Stimulated activated naive CD8-positive, alpha-beta T cell treated with anti-CD3 and anti-CD28 coated beads, Interleukin-15, Interleukin-2, amounts not matched to agents 100 ng/mL and 50 ng/mL, for 24 hours (primary cell): ENCODE results near the gene ECSIT.
A peak's percentile ranks its signal among the peaks of the same experiment; 100 is the strongest.

Source experiments
- H3K27ac Mint-ChIP-seq: one replicate; pipeline ENCODE4 v1.8.0; 2021; ENCODE audit warnings: mild to moderate bottlenecking, mixed read lengths
- H3K27me3 Mint-ChIP-seq: one replicate; pipeline ENCODE4 v1.8.0; 2021; ENCODE audit warnings: mixed read lengths
- H3K36me3 Mint-ChIP-seq: one replicate; pipeline ENCODE4 v1.8.0; 2021; ENCODE audit warnings: low read depth, mixed read lengths
- H3K4me1 Mint-ChIP-seq: one replicate; pipeline ENCODE4 v1.8.0; 2021; ENCODE audit warnings: low read depth, mixed read lengths
- H3K4me3 Mint-ChIP-seq: one replicate; pipeline ENCODE4 v1.8.0; 2021; ENCODE audit warnings: mild to moderate bottlenecking, mixed read lengths
- H3K9me3 Mint-ChIP-seq: one replicate; pipeline ENCODE4 v1.8.0; 2021; ENCODE audit warnings: mixed read lengths

The ECSIT gene

GRCh38 chr19:11556634-11557420 is 27.9 kb upstream of the ECSIT start:
- H3K4me3 Mint-ChIP-seq = peak overlapping the region; percentile 92
- peaks cover 28% of the 10 kb centered on the region for H3K36me3 Mint-ChIP-seq
- H3K9me3 Mint-ChIP-seq = no peaks in the 10 kb centered on the region
- H3K27me3 Mint-ChIP-seq = no peaks in the 10 kb centered on the region
- H3K27ac Mint-ChIP-seq = peak overlapping the region; percentile 22
- H3K4me1 Mint-ChIP-seq = peaks cover 46% of the 10 kb centered on the region

GRCh38 chr19:11555246-11555645 is 26.3 kb upstream of the ECSIT start:
- Mint-ChIP-seq H3K4me1 (peaks cover 37% of the 10 kb centered on the region), H3K36me3 (peaks cover 28% of the 10 kb centered on the region), H3K9me3 (no peaks in the 10 kb centered on the region), H3K27me3 (no peaks in the 10 kb centered on the region), H3K4me3 (no peak overlapping the region), H3K27ac (peak overlapping the region; percentile 24)

- H3K27ac Mint-ChIP-seq = peak overlapping the region; percentile 32
- no peaks in the 10 kb centered on the region for H3K27me3 Mint-ChIP-seq
- peaks cover 31% of the 10 kb centered on the region for H3K4me1 Mint-ChIP-seq
- H3K9me3 Mint-ChIP-seq = no peaks in the 10 kb centered on the region
- peaks cover 28% of the 10 kb centered on the region for H3K36me3 Mint-ChIP-seq
- H3K4me3 Mint-ChIP-seq = no peak overlapping the region
These were observed 25.2 kb upstream of the ECSIT start for GRCh38 chr19:11554160-11554559.

GRCh38 chr19:11552666-11553372 is 23.9 kb upstream of the ECSIT start:
- Mint-ChIP-seq H3K36me3 (peaks cover 24% of the 10 kb centered on the region), H3K4me1 (peaks cover 24% of the 10 kb centered on the region), H3K27ac (no peak overlapping the region), H3K9me3 (no peaks in the 10 kb centered on the region), H3K4me3 (no peak overlapping the region), H3K27me3 (no peaks in the 10 kb centered on the region)

GRCh38 chr19:11551603-11552235 is 22.8 kb upstream of the ECSIT start:
- Mint-ChIP-seq H3K27me3 (no peaks in the 10 kb centered on the region), H3K4me3 (no peak overlapping the region), H3K9me3 (no peaks in the 10 kb centered on the region), H3K4me1 (peaks cover 16% of the 10 kb centered on the region), H3K36me3 (peaks cover 18% of the 10 kb centered on the region), H3K27ac (no peak overlapping the region)

- Mint-ChIP-seq H3K4me3 (no peak overlapping the region), H3K4me1 (peaks cover 7% of the 10 kb centered on the region), H3K9me3 (no peaks in the 10 kb centered on the region), H3K36me3 (peaks cover 10% of the 10 kb centered on the region), H3K27ac (no peak overlapping the region), H3K27me3 (no peaks in the 10 kb centered on the region)
These were observed 21.3 kb upstream of the ECSIT start for GRCh38 chr19:11550265-11550664.

GRCh38 chr19:11549386-11549953 is 20.5 kb upstream of the ECSIT start:
- no peaks in the 10 kb centered on the region for H3K27me3 Mint-ChIP-seq
- H3K36me3 Mint-ChIP-seq = peaks cover 8% of the 10 kb centered on the region
- H3K4me3 Mint-ChIP-seq = no peak overlapping the region
- H3K9me3 Mint-ChIP-seq = no peaks in the 10 kb centered on the region
- H3K4me1 Mint-ChIP-seq = peaks cover 7% of the 10 kb centered on the region
- no peak overlapping the region for H3K27ac Mint-ChIP-seq

- Mint-ChIP-seq H3K27me3 (peaks cover 5% of the 10 kb centered on the region), H3K4me3 (no peak overlapping the region), H3K36me3 (no peaks in the 10 kb centered on the region), H3K27ac (no peak overlapping the region), H3K9me3 (no peaks in the 10 kb centered on the region), H3K4me1 (no peaks in the 10 kb centered on the region)
These were observed 19.2 kb upstream of the ECSIT start for GRCh38 chr19:11547929-11548700.

- no peak overlapping the region for H3K4me3 Mint-ChIP-seq
- no peaks in the 10 kb centered on the region for H3K36me3 Mint-ChIP-seq
- no peaks in the 10 kb centered on the region for H3K9me3 Mint-ChIP-seq
- H3K27me3 Mint-ChIP-seq = peaks cover 28% of the 10 kb centered on the region
- no peaks in the 10 kb centered on the region for H3K4me1 Mint-ChIP-seq
- H3K27ac Mint-ChIP-seq = no peak overlapping the region
These were observed 12.3 kb upstream of the ECSIT start for GRCh38 chr19:11541238-11541637.

- H3K27ac Mint-ChIP-seq = no peak overlapping the region
- no peaks in the 10 kb centered on the region for H3K36me3 Mint-ChIP-seq
- H3K4me3 Mint-ChIP-seq = no peak overlapping the region
- no peaks in the 10 kb centered on the region for H3K9me3 Mint-ChIP-seq
- peaks cover 28% of the 10 kb centered on the region for H3K27me3 Mint-ChIP-seq
- peaks cover 2% of the 10 kb centered on the region for H3K4me1 Mint-ChIP-seq
These were observed 11.7 kb upstream of the ECSIT start for GRCh38 chr19:11540645-11541044.

GRCh38 chr19:11539495-11540365 is 10.8 kb upstream of the ECSIT start:
- Mint-ChIP-seq H3K9me3 (no peaks in the 10 kb centered on the region), H3K4me1 (peaks cover 8% of the 10 kb centered on the region), H3K36me3 (no peaks in the 10 kb centered on the region), H3K27me3 (peaks cover 28% of the 10 kb centered on the region), H3K27ac (no peak overlapping the region), H3K4me3 (no peak overlapping the region)

GRCh38 chr19:11538232-11539036 is 9.5 kb upstream of the ECSIT start, which contains the start of gene CNN1:
Gene CNN1, plus strand, starts transcription at chr19:11538851. Its CDS starts 77 bp downstream, at chr19:11538928.
- no peak within 1 kb of the TSS for H3K27ac Mint-ChIP-seq
- no peaks in the 10 kb centered on the region for H3K9me3 Mint-ChIP-seq
- peaks cover 23% of the 10 kb centered on the region for H3K27me3 Mint-ChIP-seq
- H3K4me3 Mint-ChIP-seq = no peak within 1 kb of the TSS
- H3K36me3 Mint-ChIP-seq = no peaks in the 10 kb centered on the region
- peaks cover 11% of the 10 kb centered on the region for H3K4me1 Mint-ChIP-seq
